Activated CD4-positive, alpha-beta T cell treated with anti-CD3 and anti-CD28 coated beads, Interleukin-10, Interleukin-2, amounts not matched to agents 100 ng/mL and 50 ng/mL, durations not matched to agents 16 hours and 8 hours (primary cell): ENCODE results near the gene COPS2.
"Not testable (repeated sequence)": the region's sequence is repeated elsewhere in the genome, so short reads cannot be mapped to it uniquely, and the experiment has no call there.

Experiments
- DNase-seq: peaks from one replicate; pipeline ENCODE4 v3.0.0-alpha.2; 2020

Gene COPS2

DNA sequence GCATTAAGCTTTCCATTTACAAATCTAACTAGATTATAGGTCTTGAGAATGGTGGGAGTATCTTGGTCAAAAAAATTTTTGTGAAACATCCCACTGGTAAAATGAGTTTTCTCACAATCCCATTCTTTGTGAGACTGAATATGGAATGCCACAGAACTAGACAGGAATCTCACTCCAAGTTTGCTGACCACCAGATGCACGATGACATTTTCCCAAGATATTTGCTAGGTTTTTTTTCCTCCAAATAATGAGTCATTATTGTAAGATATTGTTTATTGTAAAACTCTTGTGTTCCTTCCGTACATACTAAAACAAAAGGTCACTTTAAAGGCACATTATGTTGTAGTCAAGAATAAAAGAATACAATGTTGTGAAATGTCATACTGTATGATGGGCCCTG is 53.9 kb downstream of the COPS2 start:
- no peak for DNase-seq

DNA sequence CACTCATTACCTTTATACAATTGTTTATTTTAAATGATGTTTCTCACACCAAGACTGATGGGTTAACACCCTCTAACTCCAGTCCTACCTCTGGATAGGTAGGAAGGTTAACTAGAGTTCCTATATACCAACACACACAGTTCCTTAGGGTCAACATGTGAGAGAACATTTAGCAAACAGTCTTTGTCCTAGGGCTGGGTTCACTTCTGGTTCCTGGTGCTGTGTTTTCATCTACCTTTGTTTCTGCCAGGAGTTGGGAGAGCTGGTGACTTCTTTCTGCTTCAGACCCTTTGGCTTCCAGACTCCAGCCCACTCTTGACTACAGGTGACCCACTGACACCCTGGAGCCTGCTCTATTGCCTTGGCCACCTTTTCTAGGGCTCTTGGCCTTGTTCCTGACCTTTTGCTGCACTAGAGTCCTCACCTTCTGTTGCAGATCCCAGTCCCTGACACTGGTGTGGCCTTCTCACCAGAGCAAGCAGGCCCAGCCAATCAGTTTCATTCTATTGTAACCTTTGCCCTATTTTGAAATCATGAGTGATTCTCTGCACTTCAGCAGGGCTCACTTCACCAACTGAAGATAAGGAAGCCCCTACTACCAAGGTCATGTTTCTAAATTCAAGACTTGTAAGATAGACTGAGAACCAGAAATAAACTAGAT is 59.2 kb downstream of the COPS2 start:
- DNase-seq, result no peak

DNA sequence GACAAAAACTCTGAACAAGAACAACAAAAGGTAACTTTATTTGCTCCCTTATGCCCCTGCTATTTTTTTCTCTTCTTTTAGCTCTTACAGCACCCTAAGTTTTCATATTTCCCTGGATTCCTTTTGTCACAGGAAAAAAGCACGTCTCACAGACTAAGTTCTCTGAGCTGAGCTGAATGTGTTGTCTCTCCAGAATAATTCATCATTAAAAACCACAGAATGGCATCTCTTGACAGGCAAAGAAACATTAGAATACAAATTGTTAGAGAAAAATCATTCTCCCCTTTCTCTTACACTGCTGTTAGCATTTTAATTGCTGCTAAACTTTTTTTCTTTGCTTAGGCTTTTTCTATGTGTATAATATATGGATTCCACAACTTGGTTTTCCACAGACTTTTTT is 60.5 kb downstream of the COPS2 start:
- DNase-seq, result no peak

DNA sequence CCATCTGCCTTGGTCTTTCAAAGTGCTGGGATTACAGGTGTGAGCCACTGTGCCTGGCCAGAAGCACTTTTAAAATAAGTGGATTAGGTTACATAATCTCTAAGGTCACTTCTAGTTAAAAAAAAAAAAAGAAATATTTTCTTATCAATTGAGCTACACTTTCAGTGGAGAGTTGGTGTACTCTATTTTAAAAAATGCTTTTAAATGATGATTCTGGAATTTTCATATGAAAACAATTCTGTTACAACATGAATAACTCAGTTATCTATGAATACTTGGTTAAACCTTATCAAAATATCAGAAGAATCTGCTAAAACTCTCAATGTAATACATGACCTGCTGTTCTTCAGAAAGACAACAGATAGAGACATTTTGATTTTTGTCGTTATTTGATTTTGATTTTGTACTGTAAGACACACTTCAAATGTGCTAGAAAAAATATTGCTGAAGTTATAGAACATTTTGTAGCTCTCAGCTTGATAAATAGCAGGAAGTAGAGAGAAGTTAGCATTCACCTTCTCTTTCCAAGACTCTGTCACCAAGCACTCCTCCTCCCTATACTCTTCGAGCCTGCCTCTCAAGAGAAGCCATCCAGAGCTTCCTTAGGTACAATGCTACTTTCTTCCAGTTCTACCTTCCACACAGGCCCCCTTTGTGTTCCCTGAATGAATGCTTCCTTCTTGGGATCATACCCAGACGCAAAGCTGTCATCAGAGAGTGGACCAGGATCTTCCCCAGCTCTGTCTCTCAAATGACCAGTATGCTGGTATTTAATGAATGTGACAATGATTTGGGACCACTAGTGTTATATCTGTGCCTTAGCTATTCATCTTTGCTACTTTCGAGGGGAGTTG is 61.9 kb downstream of the COPS2 start:
- DNase-seq, result no peak

DNA sequence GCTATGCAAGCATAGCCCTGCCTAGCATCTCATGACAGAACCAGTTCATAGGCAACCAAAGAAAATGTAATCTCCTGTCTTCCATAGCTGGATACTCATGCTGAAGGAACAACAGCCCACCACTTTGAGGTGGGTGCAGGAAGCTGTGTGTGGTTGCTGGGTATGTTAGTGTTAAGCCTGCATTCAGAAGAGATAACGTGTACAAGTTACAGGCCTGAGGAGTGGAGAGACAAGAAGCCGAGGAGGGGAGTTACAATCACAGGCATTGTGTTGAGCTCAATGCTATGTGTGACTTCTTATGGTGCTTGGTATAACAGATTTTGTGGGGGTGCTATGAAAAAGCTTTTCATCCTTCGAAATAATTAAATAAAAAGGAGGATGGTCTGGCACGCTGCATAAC is 66.4 kb downstream of the COPS2 start:
- no peak for DNase-seq

DNA sequence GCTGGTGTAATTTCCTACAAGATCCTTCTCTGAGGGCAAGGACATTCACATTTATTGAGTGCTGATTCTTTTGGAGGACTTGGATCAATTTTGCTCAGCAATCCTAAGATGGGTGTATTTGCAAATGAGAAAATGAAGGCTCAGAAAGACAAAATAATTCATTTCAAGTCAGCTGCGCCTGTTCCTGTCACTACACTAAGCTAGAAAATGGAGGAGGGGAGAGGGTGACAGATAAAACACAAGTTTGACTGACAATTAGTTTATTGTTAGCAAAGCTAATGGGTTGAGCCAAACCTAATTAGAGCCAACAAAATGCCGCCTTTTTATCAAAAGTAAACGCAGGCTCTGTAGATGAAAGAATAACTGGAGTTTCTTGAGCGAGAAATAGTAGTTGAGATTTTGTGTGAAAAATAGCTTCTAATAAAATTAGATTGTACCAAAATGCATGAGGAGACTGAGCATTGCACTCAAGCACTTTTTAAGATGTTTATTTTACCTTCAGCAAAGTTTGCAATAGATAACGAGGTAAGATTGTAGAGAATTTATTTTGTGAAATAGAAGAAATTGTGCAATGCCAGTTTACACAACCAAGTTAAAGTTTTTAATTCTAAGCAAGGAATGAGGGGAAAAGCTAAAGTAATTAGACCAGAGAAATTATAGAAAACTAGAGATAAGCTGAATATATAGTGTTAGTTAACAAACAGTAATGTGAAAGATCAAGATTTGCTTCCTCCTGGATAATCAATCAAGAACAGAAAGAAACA is 69.5 kb downstream of the COPS2 start:
- DNase-seq, result no peak

DNA sequence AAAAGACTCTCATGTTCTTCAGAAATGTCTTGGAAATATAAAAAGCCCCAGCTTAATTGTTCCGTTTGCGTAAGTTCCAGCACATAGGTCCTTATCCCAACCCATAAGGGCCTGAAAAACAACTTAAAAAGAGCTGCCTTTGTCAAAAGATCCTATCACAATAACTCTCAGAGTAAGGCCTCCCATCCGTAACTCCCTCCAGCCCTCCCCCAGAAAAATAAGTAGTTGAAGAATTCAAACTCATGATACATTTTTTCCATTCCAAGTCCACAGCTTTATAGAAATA is 71.2 kb downstream of the COPS2 start:
- no peak for DNase-seq

DNA sequence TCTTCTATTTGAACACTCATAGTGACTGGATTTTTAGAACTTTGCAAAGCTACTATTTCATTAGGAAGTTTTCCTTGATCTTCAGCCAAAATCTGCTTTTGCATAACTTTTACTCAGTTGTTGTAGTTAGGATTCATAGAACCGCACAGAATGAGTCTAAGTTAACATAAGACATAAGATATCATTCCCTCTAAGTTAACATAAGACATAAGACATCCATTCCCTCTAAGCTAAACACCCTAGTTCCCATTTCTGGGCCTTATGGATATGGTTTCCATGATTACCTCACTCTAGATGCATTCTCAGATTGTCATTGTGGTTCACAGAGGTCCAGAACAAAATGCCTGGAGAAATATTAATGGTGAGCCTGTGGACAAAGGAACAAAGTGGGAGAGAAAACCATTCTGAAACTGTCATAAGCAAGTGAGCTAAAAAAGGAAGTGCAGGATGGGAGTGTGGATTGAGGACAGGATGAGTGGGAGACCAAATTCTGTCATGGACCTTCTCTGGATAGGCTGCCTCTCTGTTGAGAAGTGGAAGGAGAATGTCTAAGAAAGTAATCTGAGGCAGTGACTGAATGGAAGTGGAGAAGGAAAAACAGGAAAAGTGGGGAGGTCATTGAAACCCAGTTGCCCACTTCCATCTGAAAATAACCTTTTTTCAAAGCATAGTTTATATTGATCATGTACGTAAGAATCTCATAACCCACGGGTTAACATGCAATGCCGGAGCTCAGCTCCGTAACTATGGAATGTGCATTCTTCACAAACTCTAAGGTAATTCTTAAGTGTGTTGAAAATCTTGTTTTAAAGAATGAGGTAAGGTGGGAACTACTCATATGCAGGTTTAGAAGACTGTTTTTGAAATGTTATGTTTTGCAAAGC is 71.8 kb downstream of the COPS2 start:
- DNase-seq, result no peak

DNA sequence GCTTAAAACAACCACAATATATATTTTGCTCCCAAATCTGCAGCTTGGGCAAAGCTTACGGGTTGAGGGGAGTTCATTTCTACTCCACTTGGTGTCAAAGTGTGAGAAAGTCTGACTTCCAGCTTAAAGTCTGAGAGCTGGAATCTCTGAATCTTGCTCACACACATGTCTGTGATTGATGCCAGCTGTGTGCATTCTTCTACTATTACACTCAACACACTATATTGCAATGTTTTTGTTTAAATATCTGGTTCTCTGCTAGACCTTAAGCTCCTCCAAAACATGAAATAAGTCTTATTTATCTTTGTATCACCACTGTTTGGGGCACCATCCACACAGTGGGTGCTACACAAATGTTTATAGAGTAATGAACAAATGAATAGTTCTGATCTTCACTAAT is 72.4 kb downstream of the COPS2 start:
- DNase-seq, result no peak

DNA sequence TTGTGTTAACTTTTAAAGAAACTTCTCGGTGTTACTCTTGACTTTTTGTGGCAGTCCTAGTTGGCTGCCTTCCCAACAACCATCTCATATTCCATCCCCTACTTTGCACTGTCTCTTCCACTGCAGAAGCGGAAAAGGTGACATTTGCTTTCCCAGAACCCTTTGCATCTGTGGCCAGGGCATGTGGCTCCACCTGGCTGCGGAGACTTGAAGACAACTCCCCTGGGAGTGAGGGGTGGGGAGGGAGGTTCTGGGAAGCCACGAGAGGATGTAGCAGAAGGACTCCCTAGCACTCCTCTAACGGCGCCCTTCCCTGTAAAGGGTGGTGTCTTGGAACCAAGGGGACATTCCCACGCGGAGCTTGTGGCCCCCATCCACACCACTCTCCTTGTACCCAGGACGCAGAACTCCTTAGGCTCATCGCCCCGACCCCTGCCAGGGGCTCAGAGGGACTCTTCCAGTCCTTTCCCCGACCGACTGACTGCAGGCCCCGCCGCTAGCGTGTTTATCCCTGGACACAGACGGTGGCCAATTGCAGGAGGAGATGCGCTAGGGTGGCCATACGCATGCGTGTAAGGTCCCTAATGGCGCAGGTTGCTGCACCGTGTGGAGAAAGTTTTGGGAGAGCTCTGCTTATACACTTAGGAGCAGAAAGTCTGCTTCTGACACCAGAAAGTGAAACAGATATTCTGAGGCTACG is 75.9 kb downstream of the COPS2 start:
- no peak for DNase-seq

DNA sequence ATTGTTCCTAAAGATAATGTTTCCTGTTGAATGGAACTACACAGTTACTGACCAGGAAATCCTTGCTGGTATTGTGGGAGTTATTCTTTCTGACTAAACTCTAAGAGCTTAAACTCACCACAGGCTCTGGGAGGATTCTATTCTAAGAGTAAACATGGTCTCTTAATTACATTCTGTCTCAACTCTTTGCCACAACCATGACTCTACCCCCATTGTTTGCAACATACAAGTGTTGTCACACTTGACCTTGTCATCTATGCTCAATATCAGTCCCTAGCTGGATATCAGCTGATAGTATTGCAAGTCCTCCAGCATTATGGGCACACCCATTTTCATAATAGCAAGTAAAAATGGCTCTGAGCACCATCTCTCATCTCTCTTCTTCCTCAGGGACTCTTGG is 79.5 kb downstream of the COPS2 start:
- DNase-seq, result no peak

DNA sequence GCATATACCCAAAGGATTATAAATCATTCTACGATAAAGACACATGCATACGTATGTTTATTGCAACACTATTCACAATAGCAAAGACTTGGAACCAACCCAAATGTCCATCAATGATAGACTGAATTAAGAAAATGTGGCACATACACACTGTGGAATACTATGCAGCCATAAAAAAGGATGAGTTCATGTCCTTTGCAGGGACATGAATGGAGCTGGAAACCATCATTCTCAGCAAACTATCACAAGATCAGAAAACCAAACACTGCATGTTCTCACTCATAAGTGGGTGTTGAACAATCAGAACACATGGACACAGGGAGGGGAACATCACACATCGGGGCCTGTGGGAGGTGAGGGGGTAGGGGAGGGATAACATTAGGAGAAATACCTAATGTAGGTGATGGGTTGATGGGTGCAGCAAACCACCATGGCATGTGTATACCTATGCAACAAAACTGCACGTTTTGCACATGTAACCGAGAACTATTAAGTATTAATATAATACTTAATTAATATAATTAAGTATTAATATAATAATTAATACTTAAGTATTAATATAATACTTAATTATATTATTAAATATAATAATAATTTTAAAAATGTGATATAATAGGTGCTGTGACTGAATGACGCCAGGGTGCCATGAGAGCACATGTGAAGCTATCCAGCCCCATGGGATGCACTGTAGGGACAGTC is 80.7 kb downstream of the COPS2 start:
- DNase-seq, result not testable (repeated sequence)
